BLaER1 (cell line): ENCODE measurements around the gene SERPINH1.
A peak's percentile ranks its signal among the peaks of the same experiment; 100 is the strongest.

Experiments used
- H3K27ac ChIP-seq: shearing (Covaris generic); formaldehyde crosslinking; 2 replicates; pipeline ENCODE4 v1.8.1; 2022
- H3K27me3 ChIP-seq: shearing (Covaris generic); formaldehyde crosslinking; 2 replicates; pipeline ENCODE4 v1.8.1; 2022
- H3K36me3 ChIP-seq: shearing (Covaris generic); formaldehyde crosslinking; 2 replicates; pipeline ENCODE4 v1.8.1; 2022
- H3K4me1 ChIP-seq: shearing (Covaris generic); formaldehyde crosslinking; 2 replicates; pipeline ENCODE4 v1.8.1; 2022
- H3K4me2 ChIP-seq: shearing (Covaris generic); formaldehyde crosslinking; 2 replicates; pipeline ENCODE4 v1.8.1; 2022
- H3K4me3 ChIP-seq: shearing (Covaris generic); formaldehyde crosslinking; 2 replicates; pipeline ENCODE4 v1.8.1; 2022
- H3K9ac ChIP-seq: shearing (Covaris generic); formaldehyde crosslinking; 2 replicates; pipeline ENCODE4 v1.8.1; 2022
- H3K9me3 ChIP-seq: shearing (Covaris generic); formaldehyde crosslinking; 2 replicates; pipeline ENCODE4 v1.8.1; 2022
- H4K20me1 ChIP-seq: shearing (Covaris generic); formaldehyde crosslinking; 2 replicates; pipeline ENCODE4 v1.8.1; 2022
- Cebpa-rat ChIP-seq: shearing (Covaris generic); IDR thresholded peaks from 2 replicates; pipeline ENCODE4 v1.8.1; 2022

The SERPINH1 gene

GRCh38 chr11:75554258-75555022 lies 7.6 kb upstream of the SERPINH1 start:
- peak overlapping the region; percentile 63; the same call in 1 of the 2 replicates for H3K9ac ChIP-seq
- H3K4me1 ChIP-seq: peaks cover 37% of the 10 kb centered on the region
- H3K27me3 ChIP-seq: no peaks in the 10 kb centered on the region
- H3K4me2 ChIP-seq: peak overlapping the region; percentile 64
- no peaks in the 10 kb centered on the region for H3K36me3 ChIP-seq
- no peak for TF ChIP-seq Cebpa-rat
- H4K20me1 ChIP-seq: no peaks in the 10 kb centered on the region
- no peaks in the 10 kb centered on the region for H3K9me3 ChIP-seq
- H3K4me3 ChIP-seq: no peak overlapping the region
- peak overlapping the region; percentile 82 for H3K27ac ChIP-seq

- H3K27me3 ChIP-seq: no peaks in the 10 kb centered on the region
- peak overlapping the region; percentile 64; the same call in 1 of the 2 replicates for H3K4me2 ChIP-seq
- H3K4me3 ChIP-seq: no peak overlapping the region
- peaks cover 29% of the 10 kb centered on the region for H3K4me1 ChIP-seq
- H3K9me3 ChIP-seq: no peaks in the 10 kb centered on the region
- peak overlapping the region; percentile 82 for H3K27ac ChIP-seq
- H3K9ac ChIP-seq: peak overlapping the region; percentile 63; the same call in 1 of the 2 replicates
- no peaks in the 10 kb centered on the region for H3K36me3 ChIP-seq
- no peaks in the 10 kb centered on the region for H4K20me1 ChIP-seq
- TF ChIP-seq Cebpa-rat: no peak
Observed at GRCh38 chr11:75555079-75555811, 6.8 kb upstream of the SERPINH1 start.

- Histone ChIP-seq H3K36me3 (no peaks in the 10 kb centered on the region), H3K4me2 (no peak overlapping the region), H3K27me3 (no peaks in the 10 kb centered on the region), H3K27ac (no peak overlapping the region), H3K4me1 (peaks cover 26% of the 10 kb centered on the region), H3K9me3 (no peaks in the 10 kb centered on the region), H4K20me1 (no peaks in the 10 kb centered on the region), H3K4me3 (no peak overlapping the region), H3K9ac (no peak overlapping the region)
- TF ChIP-seq Cebpa-rat: no peak
Observed at GRCh38 chr11:75556275-75556674, 5.8 kb upstream of the SERPINH1 start.

- no peak for TF ChIP-seq Cebpa-rat
- H3K27me3 ChIP-seq: no peaks in the 10 kb centered on the region
- peaks cover 33% of the 10 kb centered on the region for H3K4me1 ChIP-seq
- no peaks in the 10 kb centered on the region for H3K9me3 ChIP-seq
- no peaks in the 10 kb centered on the region for H3K36me3 ChIP-seq
- H3K4me2 ChIP-seq: no peak overlapping the region
- no peak overlapping the region for H3K27ac ChIP-seq
- no peak overlapping the region for H3K9ac ChIP-seq
- H4K20me1 ChIP-seq: no peaks in the 10 kb centered on the region
- no peak overlapping the region for H3K4me3 ChIP-seq
Observed at GRCh38 chr11:75557666-75558494, 4.2 kb upstream of the SERPINH1 start.

GRCh38 chr11:75558939-75559843 lies 2.9 kb upstream of the SERPINH1 start:
- no peaks in the 10 kb centered on the region for H3K9me3 ChIP-seq
- no peak overlapping the region for H3K4me3 ChIP-seq
- no peak overlapping the region for H3K27ac ChIP-seq
- H3K4me1 ChIP-seq: peaks cover 37% of the 10 kb centered on the region
- no peaks in the 10 kb centered on the region for H3K36me3 ChIP-seq
- no peaks in the 10 kb centered on the region for H4K20me1 ChIP-seq
- no peak for TF ChIP-seq Cebpa-rat
- H3K4me2 ChIP-seq: no peak overlapping the region
- H3K9ac ChIP-seq: no peak overlapping the region
- H3K27me3 ChIP-seq: no peaks in the 10 kb centered on the region

- Histone ChIP-seq H3K27ac (no peak overlapping the region), H3K9ac (no peak overlapping the region), H3K27me3 (no peaks in the 10 kb centered on the region), H3K4me3 (no peak overlapping the region), H3K4me2 (no peak overlapping the region), H3K36me3 (peaks cover 7% of the 10 kb centered on the region), H3K9me3 (no peaks in the 10 kb centered on the region), H4K20me1 (peaks cover 7% of the 10 kb centered on the region; the same call in 1 of the 2 replicates), H3K4me1 (peaks cover 39% of the 10 kb centered on the region)
- no peak for TF ChIP-seq Cebpa-rat
Observed at GRCh38 chr11:75560644-75561043, 1.4 kb upstream of the SERPINH1 start.

- Histone ChIP-seq H3K9ac (peak overlapping the region; percentile 92), H3K27ac (peak overlapping the region; percentile 94), H3K4me1 (peaks cover 47% of the 10 kb centered on the region), H3K4me2 (peak overlapping the region; percentile 95), H3K27me3 (no peaks in the 10 kb centered on the region), H3K36me3 (peaks cover 16% of the 10 kb centered on the region), H3K9me3 (no peaks in the 10 kb centered on the region), H3K4me3 (peak overlapping the region; percentile 86), H4K20me1 (peaks cover 16% of the 10 kb centered on the region; the same call in 1 of the 2 replicates)
- no peak for TF ChIP-seq Cebpa-rat
Observed at GRCh38 chr11:75561426-75562047, 516 bp upstream of the SERPINH1 start.

GRCh38 chr11:75562836-75563484 lies 907 bp downstream of the SERPINH1 start:
- peak overlapping the region; percentile 86 for H3K4me3 ChIP-seq
- H3K4me2 ChIP-seq: peak overlapping the region; percentile 95
- peaks cover 17% of the 10 kb centered on the region; the same call in 1 of the 2 replicates for H4K20me1 ChIP-seq
- H3K9ac ChIP-seq: peak overlapping the region; percentile 92
- H3K27ac ChIP-seq: peak overlapping the region; percentile 94
- H3K27me3 ChIP-seq: no peaks in the 10 kb centered on the region
- H3K9me3 ChIP-seq: no peaks in the 10 kb centered on the region
- H3K36me3 ChIP-seq: peaks cover 30% of the 10 kb centered on the region
- peaks cover 47% of the 10 kb centered on the region for H3K4me1 ChIP-seq
- TF ChIP-seq Cebpa-rat: no peak
